Parathyroid adenoma (tissue), 2 donors: ENCODE results near the gene C2orf76.

Experiments
- H2AFZ ChIP-seq: fragments of 300-600 bp; sonication (generic); one replicate; pipeline ENCODE4 v1.7.0; 2017; ENCODE audit warnings: antibody characterized with exemption, mild to moderate bottlenecking
- H3K27ac ChIP-seq: fragments of 300-600 bp; sonication (generic); one replicate; pipeline ENCODE4 v1.7.0; 2017
- H3K27me3 ChIP-seq: fragments of 300-600 bp; sonication (generic); one replicate; pipeline ENCODE4 v1.7.0; 2017; ENCODE audit warnings: low read length; ENCODE audit not compliant: control insufficient read depth, insufficient read depth
- H3K36me3 ChIP-seq: fragments of 300-600 bp; sonication (generic); one replicate; pipeline ENCODE4 v1.7.0; 2017; ENCODE audit warnings: low read length; ENCODE audit not compliant: control insufficient read depth, insufficient read depth
- H3K4me1 ChIP-seq: fragments of 300-600 bp; sonication (generic); one replicate; pipeline ENCODE4 v1.7.0; 2017; ENCODE audit warnings: control low read depth
- H3K4me2 ChIP-seq: fragments of 300-600 bp; sonication (generic); one replicate; pipeline ENCODE4 v1.7.0; 2017; ENCODE audit warnings: low read length
- H3K4me3 ChIP-seq: fragments of 300-600 bp; sonication (generic); one replicate; pipeline ENCODE4 v1.7.0; 2017; ENCODE audit warnings: low read depth, low read length
- H3K79me2 ChIP-seq: fragments of 300-600 bp; sonication (generic); one replicate; pipeline ENCODE4 v1.7.0; 2017; ENCODE audit warnings: control low read depth
- H3K9ac ChIP-seq: fragments of 300-600 bp; sonication (generic); one replicate; pipeline ENCODE4 v1.7.0; 2017; ENCODE audit warnings: mild to moderate bottlenecking
- H3K9me3 ChIP-seq: fragments of 300-600 bp; sonication (generic); one replicate; pipeline ENCODE4 v1.7.0; 2017; ENCODE audit warnings: low read length; ENCODE audit not compliant: control insufficient read depth
- TF ChIP-seq, protein P1 (sequence below): fragments of 300-600 bp; sonication (generic); IDR thresholded peaks from one replicate; pipeline ENCODE4 v1.7.0; 2017; ENCODE audit warnings: antibody characterized with exemption, mild to moderate bottlenecking
- donor health status: primary hyperparathyroidism.

Gene C2orf76

DNA sequence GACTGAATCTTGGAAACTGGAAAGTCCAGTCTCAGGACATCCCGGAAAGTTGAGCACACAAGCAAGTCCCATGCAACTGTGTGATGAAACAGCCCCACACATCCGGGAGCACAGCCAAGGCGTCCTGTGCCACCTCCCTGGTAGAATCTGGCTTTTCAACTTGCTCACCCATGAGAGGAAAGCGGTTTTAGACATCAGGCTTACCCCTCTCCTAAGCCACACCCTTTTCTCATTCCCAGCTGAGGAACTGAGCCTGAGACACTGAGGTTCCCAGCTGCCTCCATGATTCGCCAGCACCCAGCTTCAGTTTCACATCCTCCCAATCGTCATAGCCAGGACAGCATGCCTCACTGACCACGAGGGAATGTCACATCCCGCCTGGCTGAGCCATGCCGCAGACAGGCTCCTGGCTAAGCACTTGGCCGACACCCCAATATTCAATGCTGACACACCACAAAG, 82.7 kb downstream of the C2orf76 start:
- no peak overlapping the region for H3K9ac ChIP-seq
- TF ChIP-seq, protein P1, sequence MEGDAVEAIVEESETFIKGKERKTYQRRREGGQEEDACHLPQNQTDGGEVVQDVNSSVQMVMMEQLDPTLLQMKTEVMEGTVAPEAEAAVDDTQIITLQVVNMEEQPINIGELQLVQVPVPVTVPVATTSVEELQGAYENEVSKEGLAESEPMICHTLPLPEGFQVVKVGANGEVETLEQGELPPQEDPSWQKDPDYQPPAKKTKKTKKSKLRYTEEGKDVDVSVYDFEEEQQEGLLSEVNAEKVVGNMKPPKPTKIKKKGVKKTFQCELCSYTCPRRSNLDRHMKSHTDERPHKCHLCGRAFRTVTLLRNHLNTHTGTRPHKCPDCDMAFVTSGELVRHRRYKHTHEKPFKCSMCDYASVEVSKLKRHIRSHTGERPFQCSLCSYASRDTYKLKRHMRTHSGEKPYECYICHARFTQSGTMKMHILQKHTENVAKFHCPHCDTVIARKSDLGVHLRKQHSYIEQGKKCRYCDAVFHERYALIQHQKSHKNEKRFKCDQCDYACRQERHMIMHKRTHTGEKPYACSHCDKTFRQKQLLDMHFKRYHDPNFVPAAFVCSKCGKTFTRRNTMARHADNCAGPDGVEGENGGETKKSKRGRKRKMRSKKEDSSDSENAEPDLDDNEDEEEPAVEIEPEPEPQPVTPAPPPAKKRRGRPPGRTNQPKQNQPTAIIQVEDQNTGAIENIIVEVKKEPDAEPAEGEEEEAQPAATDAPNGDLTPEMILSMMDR, result no peak
- peak overlapping the region; percentile 53 for H2AFZ ChIP-seq
- no peaks in the 10 kb centered on the region for H3K79me2 ChIP-seq
- peak overlapping the region; percentile 68 for H3K4me2 ChIP-seq
- no peaks in the 10 kb centered on the region for H3K36me3 ChIP-seq
- H3K4me3 ChIP-seq, result peak overlapping the region; percentile 27
- H3K27ac ChIP-seq, result peak overlapping the region; percentile 60
- H3K4me1 ChIP-seq, result peaks cover 9% of the 10 kb centered on the region
- H3K9me3 ChIP-seq, result no peaks in the 10 kb centered on the region
- H3K27me3 ChIP-seq, result no peaks in the 10 kb centered on the region

DNA sequence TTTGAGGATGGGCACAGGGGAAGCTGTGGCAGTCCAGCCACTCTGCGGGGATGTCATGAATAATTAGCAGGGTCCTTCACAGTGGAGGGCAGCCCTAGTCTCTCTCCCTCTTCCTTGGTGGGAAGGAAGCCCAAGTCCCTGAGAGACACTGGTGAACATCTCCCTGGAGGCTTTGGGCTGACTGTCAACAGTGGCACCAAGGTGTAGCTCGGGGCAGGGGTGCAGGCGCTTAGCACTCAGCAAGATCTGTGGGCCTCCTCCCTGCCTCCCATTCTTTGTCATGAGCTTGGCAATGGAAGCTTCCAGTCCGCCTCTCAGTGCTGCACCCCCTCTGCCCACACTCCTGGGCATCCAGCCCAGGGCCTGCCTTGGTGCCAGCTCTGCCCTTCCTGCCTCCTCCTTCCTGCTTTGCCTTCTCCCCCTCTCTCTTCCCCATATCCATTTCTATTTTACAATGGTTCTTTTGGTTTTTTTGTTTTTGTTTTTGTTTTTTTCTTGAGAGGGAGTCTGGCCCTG, 83.6 kb downstream of the C2orf76 start:
- Histone ChIP-seq H3K4me2 (no peak overlapping the region), H3K4me3 (no peak overlapping the region), H3K27ac (peak overlapping the region; percentile 60), H3K79me2 (no peaks in the 10 kb centered on the region), H3K36me3 (no peaks in the 10 kb centered on the region), H3K9me3 (no peaks in the 10 kb centered on the region), H3K27me3 (no peaks in the 10 kb centered on the region), H3K4me1 (peaks cover 9% of the 10 kb centered on the region), H2AFZ (peak overlapping the region; percentile 44), H3K9ac (no peak overlapping the region)
- TF ChIP-seq, protein P1, result no peak

DNA sequence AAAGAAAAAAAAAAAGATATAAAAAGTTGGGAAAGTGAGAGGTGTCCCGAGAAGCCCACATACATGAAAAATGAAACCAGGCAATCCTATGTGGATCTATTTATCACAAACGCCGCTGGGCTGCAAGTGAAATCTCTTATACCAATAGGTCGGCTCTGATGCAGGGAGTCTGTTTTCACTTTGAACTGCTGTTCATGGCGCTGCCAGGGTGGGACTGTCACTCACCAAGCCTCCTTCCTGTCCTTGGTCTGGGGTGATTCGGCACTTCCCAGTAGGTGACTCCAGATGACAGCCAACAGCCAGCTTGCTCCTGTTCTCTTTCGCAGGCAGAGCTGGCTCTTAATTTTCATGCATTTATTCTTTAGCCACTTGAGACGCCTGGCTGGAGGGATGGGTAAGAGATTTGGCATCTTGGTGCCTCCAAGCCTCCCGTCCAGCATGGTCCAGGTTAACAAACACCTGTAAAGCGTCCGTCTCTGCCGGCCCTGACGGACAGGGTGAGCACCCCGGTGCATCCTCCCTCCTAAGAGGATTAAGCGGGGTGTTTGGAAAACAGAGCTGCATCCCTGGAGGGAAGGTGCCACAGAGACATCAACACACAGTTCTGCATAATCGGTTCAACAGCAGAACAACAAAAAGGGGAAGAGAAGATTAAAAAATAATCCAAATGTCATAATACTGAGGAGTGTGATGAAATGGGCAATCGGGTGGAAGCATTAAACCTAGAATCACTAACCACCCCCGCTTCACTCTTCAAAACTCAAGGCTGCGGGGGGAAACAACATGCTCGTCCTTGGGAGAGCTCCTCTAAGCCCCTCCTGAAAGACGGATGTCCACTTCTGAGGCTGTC, 84.3 kb downstream of the C2orf76 start:
- Histone ChIP-seq H3K9ac (no peak overlapping the region), H3K4me3 (no peak overlapping the region), H3K27ac (no peak overlapping the region), H3K79me2 (no peaks in the 10 kb centered on the region), H3K27me3 (no peaks in the 10 kb centered on the region), H3K9me3 (no peaks in the 10 kb centered on the region), H3K36me3 (no peaks in the 10 kb centered on the region), H3K4me1 (peaks cover 9% of the 10 kb centered on the region), H3K4me2 (no peak overlapping the region), H2AFZ (no peak overlapping the region)
- TF ChIP-seq, protein P1, result no peak

DNA sequence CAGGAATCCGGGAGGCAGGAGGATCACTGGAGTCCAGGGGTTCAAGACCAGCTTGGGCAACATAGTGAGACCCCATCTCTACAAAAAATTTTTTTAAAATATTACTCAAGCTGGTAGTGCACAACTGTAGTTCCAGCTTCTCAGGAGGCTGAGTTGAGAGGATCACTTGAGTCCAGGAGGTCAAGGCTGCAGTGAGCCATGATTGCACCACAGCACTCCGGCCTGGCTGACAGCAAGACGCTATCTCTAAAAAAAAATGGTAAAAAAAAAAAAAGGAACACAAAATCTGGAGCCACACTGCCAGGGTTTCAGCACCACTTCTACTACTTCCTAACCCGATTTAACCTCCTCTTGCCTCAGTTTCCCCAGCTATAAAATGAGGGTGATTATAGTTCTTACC, 86.0 kb downstream of the C2orf76 start:
- Histone ChIP-seq H3K9ac (no peak overlapping the region), H3K4me3 (no peak overlapping the region), H2AFZ (no peak overlapping the region), H3K4me2 (no peak overlapping the region), H3K79me2 (no peaks in the 10 kb centered on the region), H3K36me3 (no peaks in the 10 kb centered on the region), H3K27me3 (no peaks in the 10 kb centered on the region), H3K9me3 (no peaks in the 10 kb centered on the region), H3K4me1 (peaks cover 9% of the 10 kb centered on the region), H3K27ac (no peak overlapping the region)
- TF ChIP-seq, protein P1, result no peak
